ENCODE measurements around the gene RNASEH1. TPM values are rescaled to one million over a fixed set of nuclear protein-coding genes. Genes with fewer than 3 reads are reported as not detected.
"Not testable (repeated sequence)": the region's sequence is repeated elsewhere in the genome, so short reads cannot be mapped to it uniquely, and the experiment has no call there.

RNASEH1 gene
- total RNA-seq, 1 experiment from 2014 or later, result 38.2 TPM

GRCh38 chr2:3498783-3499394 is 59.2 kb downstream of the RNASEH1 start:
- BruUV-seq (replicated peaks), result no TSS peak
- H3K9me2 ChIP-seq (ENCODE audit: insufficient read depth), result no peaks in the 10 kb centered on the region
- ChIA-PET RAD21 (ENCODE audit: low non-redundant PET in 1 of 2, low total read pairs in 2 of 2, uncharacterized antibody in 2 of 2, unreplicated experiment in 2 of 2) (no interaction called here), POLR2A (no interaction called here), CTCF (no interaction called here)
- H3K9me3 ChIP-seq (ENCODE audit: control insufficient read depth in 1 of 2, insufficient read depth in 1 of 2, low read depth in 1 of 2, low read length in 2 of 2), result no peaks in the 10 kb centered on the region
- no peaks in the 10 kb centered on the region for H4K20me1 ChIP-seq (ENCODE audit: insufficient read depth)
- H3K4me1 ChIP-seq (ENCODE audit: control insufficient read depth in 1 of 2, insufficient read depth in 2 of 2, low read length in 2 of 2), result no peaks in the 10 kb centered on the region
- H3K79me2 ChIP-seq (ENCODE audit: insufficient read depth, low read length), result no peaks in the 10 kb centered on the region
- TF ChIP-seq SRF (IDR thresholded peaks at IDR 0.05; ENCODE audit: low read depth), result no peak
- no peak for TF ChIP-seq TCF7L2 (IDR thresholded peaks at IDR 0.05; ENCODE audit: borderline replicate concordance, extremely low read depth, insufficient read depth, insufficient read length)
- no peak for TF ChIP-seq ELF1 (IDR thresholded peaks at IDR 0.05; ENCODE audit: borderline replicate concordance, low read depth)
- TF ChIP-seq FOSL1 (IDR thresholded peaks at IDR 0.05; ENCODE audit: low read depth), result no peak
- no peak for TF ChIP-seq EGR1 (IDR thresholded peaks at IDR 0.05; ENCODE audit: low read depth)
- no peak for TF ChIP-seq ZFX (IDR thresholded peaks at IDR 0.05)
- TF ChIP-seq JUND (IDR thresholded peaks at IDR 0.05), result no peak
- TF ChIP-seq, protein P1, sequence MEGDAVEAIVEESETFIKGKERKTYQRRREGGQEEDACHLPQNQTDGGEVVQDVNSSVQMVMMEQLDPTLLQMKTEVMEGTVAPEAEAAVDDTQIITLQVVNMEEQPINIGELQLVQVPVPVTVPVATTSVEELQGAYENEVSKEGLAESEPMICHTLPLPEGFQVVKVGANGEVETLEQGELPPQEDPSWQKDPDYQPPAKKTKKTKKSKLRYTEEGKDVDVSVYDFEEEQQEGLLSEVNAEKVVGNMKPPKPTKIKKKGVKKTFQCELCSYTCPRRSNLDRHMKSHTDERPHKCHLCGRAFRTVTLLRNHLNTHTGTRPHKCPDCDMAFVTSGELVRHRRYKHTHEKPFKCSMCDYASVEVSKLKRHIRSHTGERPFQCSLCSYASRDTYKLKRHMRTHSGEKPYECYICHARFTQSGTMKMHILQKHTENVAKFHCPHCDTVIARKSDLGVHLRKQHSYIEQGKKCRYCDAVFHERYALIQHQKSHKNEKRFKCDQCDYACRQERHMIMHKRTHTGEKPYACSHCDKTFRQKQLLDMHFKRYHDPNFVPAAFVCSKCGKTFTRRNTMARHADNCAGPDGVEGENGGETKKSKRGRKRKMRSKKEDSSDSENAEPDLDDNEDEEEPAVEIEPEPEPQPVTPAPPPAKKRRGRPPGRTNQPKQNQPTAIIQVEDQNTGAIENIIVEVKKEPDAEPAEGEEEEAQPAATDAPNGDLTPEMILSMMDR (IDR thresholded peaks at IDR 0.05 in 2 of 3, conservative IDR thresholded peaks at IDR 0.05 in 1 of 3; ENCODE audit: borderline replicate concordance in 1 of 3, insufficient read depth in 1 of 3, low read depth in 2 of 3, low read length in 2 of 3), result no peak
- no peak for TF ChIP-seq ATF3 (IDR thresholded peaks at IDR 0.05)
- TF ChIP-seq ZBTB33 (IDR thresholded peaks at IDR 0.05; ENCODE audit: extremely low read depth, insufficient replicate concordance, low read length), result no peak
- TF ChIP-seq POLR2A (IDR thresholded peaks at IDR 0.05; ENCODE audit: borderline replicate concordance, extremely low read depth, insufficient read depth, insufficient read length), result no peak
- no peak for TF ChIP-seq RAD21 (IDR thresholded peaks at IDR 0.05; ENCODE audit: low read depth)
- no peak for TF ChIP-seq CBX3 (IDR thresholded peaks at IDR 0.05; ENCODE audit: low read depth)
- TF ChIP-seq SP1 (IDR thresholded peaks at IDR 0.05; ENCODE audit: low read depth), result no peak
- TF ChIP-seq MAX (IDR thresholded peaks at IDR 0.05), result no peak
- no peak for TF ChIP-seq POLR2AphosphoS5 (IDR thresholded peaks at IDR 0.05; ENCODE audit: low read depth, low read length)
- no peak overlapping the region for H3K4me3 ChIP-seq (replicated peaks in 1 of 2; ENCODE audit: low read depth in 1 of 2, low read length in 2 of 2)
- H3K9ac ChIP-seq (ENCODE audit: low read length), result no peak overlapping the region
- no peak overlapping the region for H3K4me2 ChIP-seq (ENCODE audit: low read length)
- DNase-seq (ENCODE audit: low read depth, low spot score) (no peak), ATAC-seq (no peak)
- H3K27ac ChIP-seq (ENCODE audit: low read depth, low read length), result no peak overlapping the region
- H3K27me3 ChIP-seq (ENCODE audit: insufficient read depth, low read length), result no peaks in the 10 kb centered on the region
- intact Hi-C loops (cut with micrococcal nuclease), result no loop called here
- H2AFZ ChIP-seq (ENCODE audit: low read depth, low read length, poor library complexity, severe bottlenecking), result no peak overlapping the region
- H3K36me3 ChIP-seq (ENCODE audit: control insufficient read depth in 1 of 2, insufficient read depth in 2 of 2, low read length in 2 of 2), result 0 out of 4 replicates have a peak, but pooled peaks cover 0 to 3% of the 10 kb centered on the region in 2 experiments

DNA sequence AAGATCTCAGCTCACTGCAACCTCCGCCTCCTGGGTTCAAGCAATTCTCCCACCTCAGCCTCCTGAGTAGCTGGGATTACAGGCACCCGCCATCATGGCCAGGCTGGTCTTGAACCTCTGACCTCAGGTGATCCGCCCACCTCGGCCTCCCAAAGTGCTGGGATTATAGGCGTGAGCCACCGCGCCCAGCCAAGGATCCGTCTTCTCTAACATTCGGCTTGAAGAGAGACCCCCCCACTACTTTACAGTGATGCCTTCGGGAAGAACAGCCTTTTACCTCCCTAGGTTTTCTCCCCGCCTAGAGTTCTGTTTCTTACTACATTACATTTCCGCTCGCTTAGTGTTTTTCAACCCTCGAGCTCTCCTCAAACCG is 61.4 kb downstream of the RNASEH1 start:
- H3K4me2 ChIP-seq (ENCODE audit: low read length); intact Hi-C loops (cut with micrococcal nuclease); H2AFZ ChIP-seq (ENCODE audit: low read depth, low read length, poor library complexity, severe bottlenecking); POLR2A ChIA-PET; ATAC-seq; H3K36me3 ChIP-seq (ENCODE audit: control insufficient read depth in 1 of 2, insufficient read depth in 2 of 2, low read length in 2 of 2); DNase-seq (ENCODE audit: low read depth, low spot score); H3K27ac ChIP-seq (ENCODE audit: low read depth, low read length); H3K4me3 ChIP-seq (replicated peaks in 1 of 2; ENCODE audit: low read depth in 1 of 2, low read length in 2 of 2); H3K9me3 ChIP-seq (ENCODE audit: control insufficient read depth in 1 of 2, insufficient read depth in 1 of 2, low read depth in 1 of 2, low read length in 2 of 2); BruUV-seq (replicated peaks); H3K4me1 ChIP-seq (ENCODE audit: control insufficient read depth in 1 of 2, insufficient read depth in 2 of 2, low read length in 2 of 2); H3K9me2 ChIP-seq (ENCODE audit: insufficient read depth); H3K27me3 ChIP-seq (ENCODE audit: insufficient read depth, low read length); H3K79me2 ChIP-seq (ENCODE audit: insufficient read depth, low read length); H3K9ac ChIP-seq (ENCODE audit: low read length); CTCF ChIA-PET; H4K20me1 ChIP-seq (ENCODE audit: insufficient read depth); RAD21 ChIA-PET (ENCODE audit: low non-redundant PET in 1 of 2, low total read pairs in 2 of 2, uncharacterized antibody in 2 of 2, unreplicated experiment in 2 of 2): not testable (repeated sequence)
